ENCODE results near the gene PREX1. TPM values are rescaled to one million over a fixed set of nuclear protein-coding genes. Genes with fewer than 3 reads are reported as not detected.

Gene PREX1
- total RNA-seq, 1 donor from 2014 or later, result 235 TPM

DNA sequence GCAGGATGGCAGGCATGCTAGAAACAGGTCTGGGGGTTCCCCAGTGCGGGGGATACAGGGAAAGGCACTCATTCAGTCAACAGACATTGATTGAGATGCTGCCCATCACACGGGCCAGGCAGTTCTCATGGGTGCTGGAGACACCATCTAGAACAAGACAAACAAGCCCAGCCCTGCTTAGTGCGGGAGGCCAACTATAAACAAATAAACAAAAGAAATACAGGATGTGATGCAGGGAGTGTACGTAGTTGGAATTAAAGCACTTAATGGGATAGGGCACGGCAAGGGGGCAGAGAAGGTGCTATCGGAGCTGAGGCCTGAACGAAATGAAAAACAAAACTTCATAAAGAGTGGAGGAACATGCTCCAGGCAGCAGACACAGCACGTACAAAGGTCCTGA lies 169.3 kb downstream of the PREX1 start:
- TF ChIP-seq, protein P1, sequence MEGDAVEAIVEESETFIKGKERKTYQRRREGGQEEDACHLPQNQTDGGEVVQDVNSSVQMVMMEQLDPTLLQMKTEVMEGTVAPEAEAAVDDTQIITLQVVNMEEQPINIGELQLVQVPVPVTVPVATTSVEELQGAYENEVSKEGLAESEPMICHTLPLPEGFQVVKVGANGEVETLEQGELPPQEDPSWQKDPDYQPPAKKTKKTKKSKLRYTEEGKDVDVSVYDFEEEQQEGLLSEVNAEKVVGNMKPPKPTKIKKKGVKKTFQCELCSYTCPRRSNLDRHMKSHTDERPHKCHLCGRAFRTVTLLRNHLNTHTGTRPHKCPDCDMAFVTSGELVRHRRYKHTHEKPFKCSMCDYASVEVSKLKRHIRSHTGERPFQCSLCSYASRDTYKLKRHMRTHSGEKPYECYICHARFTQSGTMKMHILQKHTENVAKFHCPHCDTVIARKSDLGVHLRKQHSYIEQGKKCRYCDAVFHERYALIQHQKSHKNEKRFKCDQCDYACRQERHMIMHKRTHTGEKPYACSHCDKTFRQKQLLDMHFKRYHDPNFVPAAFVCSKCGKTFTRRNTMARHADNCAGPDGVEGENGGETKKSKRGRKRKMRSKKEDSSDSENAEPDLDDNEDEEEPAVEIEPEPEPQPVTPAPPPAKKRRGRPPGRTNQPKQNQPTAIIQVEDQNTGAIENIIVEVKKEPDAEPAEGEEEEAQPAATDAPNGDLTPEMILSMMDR (IDR thresholded peaks at IDR 0.05; ENCODE audit: partially characterized antibody, unreplicated experiment), result no peak
- Mint-ChIP-seq H3K27me3 (ENCODE audit: unreplicated experiment) (peaks cover 13% of the 10 kb centered on the region), H3K4me3 (ENCODE audit: unreplicated experiment) (no peak overlapping the region), H3K4me1 (ENCODE audit: low read depth, unreplicated experiment) (peaks cover 16% of the 10 kb centered on the region), H3K27ac (ENCODE audit: unreplicated experiment) (peak overlapping the region; percentile 10), H3K9me3 (ENCODE audit: unreplicated experiment) (peaks cover 10% of the 10 kb centered on the region), H3K36me3 (ENCODE audit: unreplicated experiment) (peaks cover 20% of the 10 kb centered on the region)
- no peak for DNase-seq

DNA sequence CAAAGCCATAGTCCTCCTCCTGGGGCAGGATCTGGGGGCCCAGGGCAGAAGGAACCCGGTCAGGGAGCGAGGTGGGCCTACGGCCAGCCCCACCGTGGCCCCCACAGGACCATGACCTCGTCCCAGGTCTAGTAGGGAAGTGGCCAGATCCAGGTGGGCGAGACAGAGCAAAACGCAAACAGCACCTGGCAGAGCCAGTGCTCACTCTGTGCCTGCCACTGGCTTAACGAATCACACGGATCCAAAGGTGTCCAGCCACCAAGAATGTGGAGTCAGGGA lies 169.7 kb downstream of the PREX1 start:
- no peak overlapping the region for H3K27ac Mint-ChIP-seq (ENCODE audit: unreplicated experiment)
- TF ChIP-seq, protein P1 (IDR thresholded peaks at IDR 0.05; ENCODE audit: partially characterized antibody, unreplicated experiment), result no peak
- no peak for DNase-seq
- H3K4me3 Mint-ChIP-seq (ENCODE audit: unreplicated experiment), result no peak overlapping the region
- H3K36me3 Mint-ChIP-seq (ENCODE audit: unreplicated experiment), result peaks cover 20% of the 10 kb centered on the region
- H3K9me3 Mint-ChIP-seq (ENCODE audit: unreplicated experiment), result peaks cover 10% of the 10 kb centered on the region
- peaks cover 13% of the 10 kb centered on the region for H3K27me3 Mint-ChIP-seq (ENCODE audit: unreplicated experiment)
- H3K4me1 Mint-ChIP-seq (ENCODE audit: low read depth, unreplicated experiment), result peaks cover 16% of the 10 kb centered on the region

DNA sequence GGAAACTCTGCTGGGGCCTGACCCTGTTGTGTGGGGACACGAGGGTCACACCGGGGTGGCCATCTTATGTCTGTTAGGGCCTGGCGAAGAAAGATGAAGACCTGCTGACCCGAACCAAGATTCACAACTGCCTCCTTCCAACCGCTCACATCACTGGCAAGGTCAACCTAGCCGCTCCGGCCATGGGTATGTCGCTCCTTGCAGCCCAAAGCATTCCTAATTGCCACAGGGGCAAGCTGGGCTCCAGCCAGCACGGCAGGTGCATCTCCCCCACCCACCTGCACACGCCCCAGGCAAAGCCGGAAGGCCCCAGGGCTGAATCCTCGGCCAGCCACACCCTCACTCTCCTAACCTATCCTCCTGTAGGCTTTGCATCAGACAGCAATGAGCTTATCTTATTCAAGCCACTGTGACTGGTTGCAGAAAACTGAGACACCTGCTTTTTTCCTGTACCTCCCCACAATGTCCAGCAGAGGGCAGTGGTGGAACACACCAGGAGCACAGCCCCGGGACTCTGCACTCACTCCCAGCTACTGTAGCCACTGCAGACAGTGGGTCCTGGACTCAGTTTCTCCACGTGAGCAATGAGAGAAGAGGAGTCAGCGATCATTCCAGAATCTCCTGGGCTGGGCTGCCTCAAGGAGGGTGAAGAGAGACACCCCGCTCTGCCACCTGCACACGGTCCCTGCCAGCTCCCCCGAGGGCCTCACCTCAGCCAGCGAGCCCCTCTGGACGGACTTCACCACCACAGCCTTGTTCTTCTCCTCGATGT lies 170.2 kb downstream of the PREX1 start:
- H3K9me3 Mint-ChIP-seq (ENCODE audit: unreplicated experiment), result peaks cover 10% of the 10 kb centered on the region
- H3K4me1 Mint-ChIP-seq (ENCODE audit: low read depth, unreplicated experiment), result peaks cover 16% of the 10 kb centered on the region
- DNase-seq, result peak; percentile 68
- H3K27me3 Mint-ChIP-seq (ENCODE audit: unreplicated experiment), result peaks cover 13% of the 10 kb centered on the region
- no peak overlapping the region for H3K4me3 Mint-ChIP-seq (ENCODE audit: unreplicated experiment)
- peak overlapping the region; percentile 67 for H3K27ac Mint-ChIP-seq (ENCODE audit: unreplicated experiment)
- TF ChIP-seq, protein P1 (IDR thresholded peaks at IDR 0.05; ENCODE audit: partially characterized antibody, unreplicated experiment), result peak; percentile 88
- peaks cover 20% of the 10 kb centered on the region for H3K36me3 Mint-ChIP-seq (ENCODE audit: unreplicated experiment)

DNA sequence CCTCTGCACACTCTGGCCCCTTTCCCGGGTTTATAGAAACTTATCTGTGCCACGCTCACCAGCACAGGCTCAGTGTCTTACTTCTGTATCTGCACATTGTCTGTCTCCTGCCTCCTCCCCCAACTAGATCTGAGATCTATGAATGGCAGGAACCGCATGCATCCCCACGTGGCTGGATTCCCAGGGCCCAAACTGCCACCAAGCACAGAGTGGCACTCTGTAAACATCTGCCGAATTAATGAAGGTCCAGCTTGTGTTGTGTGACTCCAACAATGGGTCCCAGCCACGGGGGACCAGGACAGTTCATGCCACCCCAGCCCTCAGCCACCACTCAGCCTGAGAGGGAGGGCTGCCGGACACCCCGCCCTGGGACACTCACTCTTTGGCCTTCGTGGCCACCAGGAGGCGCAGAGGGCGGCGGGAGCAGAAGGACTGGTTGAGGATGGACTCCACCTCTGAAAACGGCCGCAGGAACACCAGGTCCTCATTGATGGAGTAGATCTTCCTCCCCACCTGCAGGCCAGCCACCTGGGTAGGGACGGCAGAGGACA lies 171.1 kb downstream of the PREX1 start:
- TF ChIP-seq, protein P1 (IDR thresholded peaks at IDR 0.05; ENCODE audit: partially characterized antibody, unreplicated experiment), result no peak
- H3K27me3 Mint-ChIP-seq (ENCODE audit: unreplicated experiment), result peaks cover 13% of the 10 kb centered on the region
- H3K4me3 Mint-ChIP-seq (ENCODE audit: unreplicated experiment), result no peak overlapping the region
- peaks cover 10% of the 10 kb centered on the region for H3K9me3 Mint-ChIP-seq (ENCODE audit: unreplicated experiment)
- H3K36me3 Mint-ChIP-seq (ENCODE audit: unreplicated experiment), result peaks cover 22% of the 10 kb centered on the region
- peak; percentile 73 for DNase-seq
- peak overlapping the region; percentile 73 for H3K27ac Mint-ChIP-seq (ENCODE audit: unreplicated experiment)
- H3K4me1 Mint-ChIP-seq (ENCODE audit: low read depth, unreplicated experiment), result peaks cover 16% of the 10 kb centered on the region

DNA sequence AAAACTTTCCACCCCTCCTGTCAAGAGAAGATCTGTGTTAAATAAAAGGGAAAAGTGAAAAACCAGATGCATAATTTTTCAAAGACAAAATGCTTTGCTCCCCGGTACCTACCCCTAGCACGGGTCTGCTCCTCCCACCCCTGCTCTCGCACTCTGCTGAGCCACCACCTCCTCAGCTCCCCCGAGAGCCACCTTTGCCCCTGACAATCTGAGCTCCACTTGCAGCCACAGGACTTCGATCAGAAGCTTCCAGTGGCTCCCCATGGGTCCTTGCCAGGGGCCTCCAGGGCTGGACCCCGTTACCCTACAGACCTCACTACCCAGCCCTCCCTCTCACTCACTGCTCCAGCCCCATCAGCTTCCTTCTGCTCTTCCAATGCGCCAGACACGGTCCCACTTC lies 171.7 kb downstream of the PREX1 start:
- peaks cover 16% of the 10 kb centered on the region for H3K27me3 Mint-ChIP-seq (ENCODE audit: unreplicated experiment)
- TF ChIP-seq, protein P1 (IDR thresholded peaks at IDR 0.05; ENCODE audit: partially characterized antibody, unreplicated experiment), result no peak
- H3K4me1 Mint-ChIP-seq (ENCODE audit: low read depth, unreplicated experiment), result peaks cover 16% of the 10 kb centered on the region
- H3K27ac Mint-ChIP-seq (ENCODE audit: unreplicated experiment), result peak overlapping the region; percentile 73
- peaks cover 28% of the 10 kb centered on the region for H3K36me3 Mint-ChIP-seq (ENCODE audit: unreplicated experiment)
- peaks cover 15% of the 10 kb centered on the region for H3K9me3 Mint-ChIP-seq (ENCODE audit: unreplicated experiment)
- H3K4me3 Mint-ChIP-seq (ENCODE audit: unreplicated experiment), result no peak overlapping the region
- no peak for DNase-seq
